Stimulated activated CD4-positive, alpha-beta T cell treated with anti-CD3 and anti-CD28 coated beads, Interleukin-4, amount 100 ng/mL, for 1 hour (primary cell): Measurements from ENCODE around the gene RPUSD3.

Source experiments
- DNase-seq: peaks from one replicate; pipeline ENCODE4 v3.0.0-alpha.2; 2020

RPUSD3 gene

DNA sequence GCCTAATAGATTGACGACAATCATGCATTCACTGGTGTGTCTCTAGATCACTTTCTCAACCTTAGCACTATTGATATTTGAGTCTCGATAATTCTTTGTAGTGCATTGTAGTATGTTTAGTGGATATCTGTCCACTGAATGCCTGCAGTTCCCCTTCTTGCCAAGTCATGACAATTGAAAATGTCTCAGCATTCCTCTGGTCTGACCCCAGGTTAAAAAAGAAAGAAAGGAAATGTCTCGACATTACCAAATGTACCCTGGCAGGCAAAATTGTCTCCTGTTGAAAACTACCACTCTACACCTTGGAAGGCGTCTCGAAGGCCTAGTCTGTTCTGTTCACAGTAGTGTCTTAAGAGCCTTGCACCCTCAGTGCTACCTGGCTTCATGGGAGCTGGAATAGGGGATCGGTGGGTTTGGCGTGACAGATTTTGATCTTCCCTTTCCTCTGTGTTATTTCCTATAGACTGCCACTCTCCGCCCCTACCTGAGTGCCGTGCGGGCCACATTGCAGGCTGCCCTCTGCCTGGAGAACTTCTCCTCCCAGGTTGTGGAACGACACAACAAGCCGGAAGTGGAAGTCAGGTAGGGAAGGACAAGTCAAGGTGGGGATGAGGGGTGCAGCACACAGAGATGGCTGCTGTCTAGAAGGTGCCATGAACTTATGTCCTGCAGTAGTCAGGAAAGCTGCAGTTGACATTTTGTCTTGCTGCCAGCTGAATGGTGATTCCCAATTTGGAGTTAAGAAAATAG, 46.4 kb downstream of the RPUSD3 start:
- no peak for DNase-seq

DNA sequence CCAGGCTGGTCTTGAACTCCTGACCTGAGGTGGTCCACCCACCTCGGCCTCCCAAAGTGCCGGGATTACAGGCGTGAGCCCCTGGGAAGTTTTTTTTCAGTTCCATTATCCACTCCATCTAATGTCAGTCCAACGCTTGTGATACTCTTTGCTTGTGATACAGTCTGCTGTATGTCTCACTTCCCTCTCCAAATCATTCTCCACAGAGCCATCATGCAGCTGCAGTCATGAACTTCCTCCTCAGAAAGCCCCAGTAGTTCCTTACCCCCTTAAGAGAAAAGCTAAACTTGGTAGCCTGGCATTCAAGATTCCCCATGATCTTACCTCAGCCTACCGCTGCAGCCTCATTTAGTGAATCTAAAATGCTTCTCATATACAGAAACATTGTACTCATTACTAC, 48.6 kb downstream of the RPUSD3 start:
- no peak for DNase-seq

DNA sequence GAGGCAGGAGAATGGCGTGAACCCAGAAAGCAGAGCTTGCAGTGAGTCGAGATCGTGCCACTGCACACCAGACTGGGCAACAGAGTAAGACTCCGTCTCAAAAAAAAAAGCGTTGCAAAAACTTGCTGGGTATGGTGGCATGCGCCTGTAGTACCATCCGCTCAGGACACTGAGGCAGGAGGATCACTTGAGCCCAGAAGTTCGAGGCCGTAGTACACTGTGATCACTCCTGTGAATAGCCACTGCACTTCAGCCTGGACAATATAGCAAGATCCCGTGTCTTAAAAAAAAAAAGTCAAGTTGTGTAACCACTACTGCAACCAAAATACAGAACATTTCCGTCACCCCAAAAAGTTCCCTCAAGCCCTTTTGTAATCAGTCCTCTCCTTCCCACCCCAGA, 49.4 kb downstream of the RPUSD3 start:
- no peak for DNase-seq

DNA sequence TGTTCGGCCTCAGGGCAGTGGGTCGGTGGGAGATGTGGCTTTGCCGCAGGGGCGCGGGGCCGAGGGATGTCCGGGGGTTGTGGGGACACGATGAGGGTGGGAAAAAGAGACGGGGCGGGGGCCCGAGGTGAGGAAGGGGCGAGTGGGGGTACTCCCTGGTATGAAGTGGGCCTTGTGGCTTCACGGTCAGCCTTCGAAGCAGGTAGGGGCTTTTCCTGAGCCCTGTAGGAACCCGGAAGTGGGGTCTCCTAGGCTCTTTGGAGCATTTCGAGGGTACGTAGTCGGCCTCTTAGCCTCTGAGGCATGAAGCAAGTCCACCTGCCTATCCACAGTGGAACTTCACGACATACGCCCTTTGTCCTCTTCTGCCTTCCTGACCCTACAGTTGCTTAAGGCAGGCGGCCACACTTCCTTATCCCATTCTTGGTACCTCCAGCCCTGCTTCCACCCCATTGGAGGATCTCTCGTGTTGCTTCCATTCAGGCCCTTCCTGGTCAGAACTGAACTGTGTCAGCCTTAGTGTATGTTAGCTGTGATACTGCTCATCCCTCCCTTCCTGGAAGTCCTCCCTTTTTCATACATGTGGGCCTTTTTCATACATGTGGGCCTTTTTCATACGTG, 50.5 kb downstream of the RPUSD3 start:
- DNase-seq: no peak

DNA sequence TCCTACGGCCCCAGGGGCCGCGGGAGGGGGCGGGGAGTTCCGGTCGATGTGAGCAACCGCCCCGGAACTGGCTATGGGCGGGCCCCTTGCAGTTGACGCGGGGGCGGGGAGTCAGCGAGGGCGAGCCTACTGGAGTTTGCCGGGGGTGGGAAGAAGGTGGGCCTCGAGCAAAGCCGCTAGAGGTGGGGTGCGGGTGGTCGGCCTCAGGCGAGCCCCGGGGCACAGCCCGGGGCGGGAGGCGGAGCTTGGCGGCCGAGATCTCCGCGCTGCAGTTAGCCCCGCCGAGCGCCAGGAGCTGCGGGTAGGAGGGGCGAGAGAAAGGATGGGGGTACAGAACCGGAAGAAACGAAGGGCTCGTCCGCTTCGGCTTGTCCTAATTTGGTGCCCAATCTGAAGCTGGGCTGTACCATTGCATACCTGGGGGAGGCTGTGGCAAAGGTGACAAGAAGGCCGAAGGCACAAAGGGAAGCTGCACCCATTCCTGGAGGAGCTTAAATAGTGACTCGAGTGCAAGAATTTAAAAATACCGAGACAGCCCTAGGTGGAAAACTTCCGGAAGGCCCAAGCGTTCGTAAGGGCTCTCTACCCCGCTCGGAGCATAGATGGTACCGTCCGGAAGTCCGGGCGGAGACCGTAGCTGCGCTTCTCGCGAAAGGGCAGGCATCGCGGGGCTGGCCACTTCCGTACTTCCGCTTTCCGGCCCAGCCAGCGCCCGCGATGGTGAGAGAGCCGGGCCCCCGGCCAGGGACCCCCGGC, 51.2 kb downstream of the RPUSD3 start, which contains the start of the genes ARPC4 and TADA3:
Gene ARPC4 (plus strand): TSS at position 678 of the 756 bp plus-strand sequence. CDS start 40 bp downstream, at position 718.
Gene TADA3 (minus strand): TSS at position 69 of the 756 bp plus-strand sequence. CDS start 1,007 bp downstream, outside the sequence.
- DNase-seq: peak; percentile 91

DNA sequence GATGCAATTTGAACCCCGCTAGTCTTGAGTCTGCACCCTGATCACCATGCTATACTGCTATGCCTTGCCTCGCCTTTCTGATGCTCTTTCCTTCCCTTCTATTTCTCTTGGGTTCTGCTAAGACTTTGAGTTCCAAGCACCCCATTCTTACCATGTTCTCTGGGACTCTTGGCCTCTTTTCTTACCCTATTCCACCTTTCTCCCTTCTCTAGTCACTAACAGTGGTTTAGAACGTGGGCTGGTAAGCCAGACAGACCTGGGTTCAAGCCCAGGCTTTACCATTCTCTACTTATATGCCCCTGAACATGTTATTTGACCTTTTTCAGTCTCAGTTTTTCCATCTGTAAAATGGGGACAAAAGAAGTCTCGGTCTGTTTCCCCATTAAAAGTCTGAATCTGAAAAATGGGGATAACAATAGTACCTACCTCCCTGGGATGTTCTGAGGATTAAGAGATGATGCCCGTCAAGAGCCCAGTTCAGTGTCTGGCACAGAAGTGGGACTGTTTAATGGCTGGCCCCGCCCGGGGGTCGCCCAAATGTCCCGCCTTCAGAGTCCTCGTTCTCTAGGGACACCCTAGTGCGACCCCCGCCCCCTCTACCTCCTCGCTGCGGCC, 51.9 kb downstream of the RPUSD3 start:
- DNase-seq: no peak

DNA sequence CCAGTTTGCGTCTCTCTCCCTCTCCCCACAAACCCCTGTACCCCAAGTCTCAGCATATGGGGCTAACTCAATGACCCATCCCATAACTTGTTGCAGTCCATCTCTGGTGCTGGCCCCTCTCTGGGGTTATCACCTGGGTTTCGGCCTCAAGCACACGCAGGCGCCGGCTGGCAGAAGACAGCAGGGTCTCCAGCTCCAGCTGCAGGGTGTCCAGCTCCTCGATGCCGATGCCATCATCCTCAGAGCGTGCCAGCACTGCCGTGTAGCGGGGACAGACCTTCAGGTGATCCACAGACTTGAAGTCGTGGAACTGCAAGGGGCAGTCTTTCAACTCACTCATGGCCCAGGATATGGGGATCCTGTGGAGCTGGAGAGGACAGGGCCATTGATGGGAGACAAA, 52.7 kb downstream of the RPUSD3 start:
- DNase-seq: no peak
